HG02885 (cell line): ENCODE data around the gene OPCML.

Experiments
- ATAC-seq: cut with Tn5 transposase; IDR thresholded peaks from one replicate; pipeline ENCODE4 v1.9.1; 2021; ENCODE audit warnings: mild to moderate bottlenecking; ENCODE audit not compliant: unreplicated experiment, poor library complexity

The OPCML gene

DNA sequence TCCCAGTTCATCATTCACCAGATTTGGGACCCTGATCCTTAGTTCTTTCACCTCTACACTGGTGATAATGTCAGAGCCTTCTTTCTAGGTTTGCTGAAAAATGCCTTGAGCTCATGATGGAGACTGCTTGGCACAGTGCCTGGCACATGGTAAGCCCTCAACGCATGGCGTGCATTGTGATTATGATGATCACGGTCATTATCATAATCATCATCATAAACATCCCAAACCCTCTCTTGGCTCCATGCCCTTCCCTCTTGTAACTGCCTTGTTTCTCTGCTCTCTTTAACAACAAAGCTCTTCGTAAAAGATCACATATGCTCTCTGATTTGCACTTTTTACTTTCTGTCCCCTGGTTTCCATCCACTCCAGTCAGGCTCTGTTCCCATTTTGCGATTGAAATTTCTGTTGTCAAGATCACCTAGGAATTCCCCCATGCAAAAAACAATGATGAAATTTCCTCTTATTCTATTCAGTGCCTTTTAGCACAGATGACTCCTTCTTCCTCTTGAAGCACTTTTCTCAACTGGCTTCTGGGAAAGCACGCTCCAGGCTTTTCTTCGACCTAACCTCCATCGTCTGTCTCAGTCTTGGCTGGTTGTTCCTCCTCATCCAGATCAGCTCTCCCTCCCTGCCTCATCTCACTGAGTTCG lies 479.1 kb downstream of the OPCML start:
- no peak for ATAC-seq

GRCh38 chr11:133052537-133052936 lies 479.8 kb downstream of the OPCML start:
- ATAC-seq = no peak

- no peak for ATAC-seq
Observed at GRCh38 chr11:133049244-133050019, 482.9 kb downstream of the OPCML start.

DNA sequence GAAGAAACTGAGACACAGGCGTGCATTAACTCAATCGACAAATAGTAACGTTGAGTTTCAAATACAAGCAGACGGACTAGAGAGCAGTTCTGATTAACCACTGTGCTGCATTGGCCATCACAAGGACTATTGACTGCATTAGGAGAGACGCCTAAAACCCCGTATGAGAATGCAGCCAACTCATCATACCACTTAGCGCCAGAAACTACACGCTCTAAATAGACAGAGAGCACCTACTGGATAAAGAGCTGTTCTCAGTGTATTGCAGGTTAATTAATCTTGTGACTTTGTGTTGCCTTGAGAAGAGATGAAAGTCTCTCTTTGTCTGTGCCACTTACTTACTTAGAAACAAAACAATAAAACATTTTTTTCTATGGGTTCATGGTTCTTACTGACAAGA lies 484.0 kb downstream of the OPCML start:
- ATAC-seq = no peak

DNA sequence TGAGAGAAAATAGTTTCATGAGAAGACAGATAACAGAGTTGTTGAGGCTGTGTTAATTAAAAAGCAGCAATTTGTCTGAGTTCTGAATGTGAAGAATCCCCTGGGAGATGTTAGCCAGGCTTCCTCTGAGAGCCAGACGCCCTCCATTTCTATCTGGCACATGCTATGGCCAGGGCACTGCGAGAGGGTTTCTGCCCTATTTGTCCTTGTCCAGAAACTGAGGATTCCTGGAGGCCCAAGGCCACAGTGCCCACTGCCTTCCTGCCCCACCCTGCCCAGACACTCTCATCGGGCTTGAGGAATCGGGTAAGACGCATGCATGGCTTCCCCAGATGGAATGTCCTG lies 484.6 kb downstream of the OPCML start:
- ATAC-seq = no peak

- no peak for ATAC-seq
Observed at GRCh38 chr11:133047036-133047770, 485.1 kb downstream of the OPCML start.

DNA sequence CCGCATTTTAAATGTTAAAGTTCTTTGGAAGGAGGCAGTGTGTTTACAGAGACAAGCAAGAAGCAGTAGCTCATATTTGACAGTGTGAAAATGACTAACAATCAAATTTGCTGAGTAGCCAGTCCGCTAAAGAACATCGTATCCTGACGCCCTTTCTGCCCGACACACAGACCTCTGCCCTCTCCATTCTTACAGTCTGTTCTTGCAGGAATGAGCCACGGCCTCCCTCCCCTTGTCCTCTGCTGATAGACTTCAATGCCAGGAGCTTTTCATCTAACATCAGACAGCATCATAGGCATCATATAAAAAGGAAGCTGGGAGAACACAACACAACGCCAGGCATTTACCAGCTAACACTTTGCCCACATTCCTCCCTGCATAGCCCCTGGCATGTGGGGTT lies 486.0 kb downstream of the OPCML start:
- no peak for ATAC-seq

GRCh38 chr11:133041928-133042882 lies 490.1 kb downstream of the OPCML start:
- ATAC-seq = no peak

- no peak for ATAC-seq
Observed at GRCh38 chr11:133041181-133041580, 491.1 kb downstream of the OPCML start.

GRCh38 chr11:133040289-133040900 lies 491.9 kb downstream of the OPCML start:
- ATAC-seq = no peak

DNA sequence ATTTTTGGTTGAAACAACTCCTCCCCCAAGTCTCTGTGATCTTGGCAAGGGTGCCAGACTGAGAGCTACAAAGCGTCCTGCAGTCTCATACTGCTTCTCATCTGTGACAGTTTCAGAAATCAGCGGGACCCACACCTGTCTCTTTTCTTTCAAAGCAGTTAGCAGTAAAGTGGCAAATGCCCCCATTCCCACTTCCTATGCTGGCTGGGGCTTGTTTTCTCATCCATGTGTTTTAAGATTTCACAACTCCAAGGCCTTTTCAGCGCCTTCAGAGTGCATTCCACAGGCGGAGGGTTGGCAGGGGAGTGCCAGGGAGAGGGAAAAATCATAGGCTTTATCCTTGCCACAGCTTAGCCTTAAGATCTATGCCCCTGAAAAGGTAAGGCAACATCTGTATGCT lies 493.5 kb downstream of the OPCML start:
- ATAC-seq = no peak

DNA sequence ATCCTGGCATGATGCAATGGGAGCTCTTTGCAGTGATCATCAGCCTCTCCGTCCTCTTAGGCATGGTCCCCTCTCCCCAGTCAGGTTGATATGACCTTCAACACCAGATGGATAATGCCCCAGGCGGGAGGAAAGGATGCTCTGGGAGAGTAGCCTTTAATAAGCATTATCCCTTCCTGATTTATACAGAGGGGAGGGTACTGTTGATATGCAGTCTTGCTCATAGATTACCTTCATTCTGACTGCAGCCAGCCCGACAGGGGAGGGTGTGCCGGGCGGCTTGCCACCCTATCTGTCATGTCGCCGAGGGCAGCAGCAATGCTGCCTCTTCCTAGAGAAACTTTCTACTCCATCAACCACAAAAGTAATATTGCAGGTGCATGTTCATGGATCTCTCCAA lies 497.4 kb downstream of the OPCML start:
- no peak for ATAC-seq

DNA sequence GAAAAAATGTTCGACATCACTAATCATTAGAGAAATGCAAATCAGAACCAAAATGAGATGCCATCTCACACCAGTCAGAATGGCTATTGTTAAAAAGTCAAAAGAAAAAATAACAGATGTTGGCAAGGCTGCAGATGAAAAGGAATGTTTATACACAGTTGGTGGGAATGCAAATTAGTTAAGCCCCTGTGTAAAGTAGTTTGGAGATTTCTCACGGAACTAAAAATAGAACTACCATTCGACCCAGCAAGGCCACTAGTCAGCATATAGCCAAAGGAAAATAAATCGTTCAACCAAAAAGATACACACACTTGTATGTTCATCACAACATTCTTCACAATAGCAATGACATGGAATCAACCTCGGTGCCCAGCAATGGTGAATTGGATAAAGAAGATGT lies 503.2 kb downstream of the OPCML start:
- no peak for ATAC-seq

- no peak for ATAC-seq
Observed at GRCh38 chr11:133026952-133027351, 505.3 kb downstream of the OPCML start.

GRCh38 chr11:133024301-133024700 lies 508.0 kb downstream of the OPCML start:
- ATAC-seq = no peak

DNA sequence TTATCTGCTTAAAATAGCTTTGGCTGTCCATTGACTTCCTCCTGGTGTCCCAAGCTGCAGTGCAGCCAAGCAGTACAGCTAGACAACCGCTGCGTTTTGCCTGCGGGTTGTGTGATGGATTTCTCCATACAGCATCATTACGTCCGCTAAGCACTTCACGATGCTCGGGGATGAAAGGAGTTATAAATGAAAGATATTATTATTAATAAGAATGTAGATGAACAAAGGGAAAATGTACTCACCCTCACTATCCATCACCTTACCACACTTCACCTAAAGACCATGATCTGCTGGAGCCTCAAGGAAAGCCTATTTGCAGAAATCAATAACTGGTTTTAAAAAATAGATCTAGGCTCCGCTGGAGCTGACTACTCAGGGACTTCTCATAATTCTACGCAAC lies 509.1 kb downstream of the OPCML start:
- no peak for ATAC-seq

DNA sequence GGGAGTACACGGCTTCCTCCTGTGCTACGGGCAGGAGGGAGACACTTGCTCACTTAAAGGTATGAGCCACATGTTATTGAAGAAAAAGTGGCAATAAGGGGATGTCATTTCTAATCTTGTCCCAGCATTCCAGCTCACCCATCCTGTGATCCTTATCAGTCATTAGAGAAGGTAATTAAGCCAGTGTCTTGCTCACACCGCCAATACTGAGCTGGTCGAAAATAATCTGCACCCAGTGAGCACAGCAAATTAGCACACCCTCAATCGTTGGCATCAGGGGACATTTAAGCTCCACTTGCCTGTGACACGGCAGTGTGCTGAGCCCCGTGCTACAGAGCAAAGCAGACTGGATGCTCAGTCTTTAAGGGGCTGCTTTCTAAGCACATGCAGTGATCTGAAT lies 510.7 kb downstream of the OPCML start:
- no peak for ATAC-seq

GRCh38 chr11:133020372-133020714 lies 512.0 kb downstream of the OPCML start:
- ATAC-seq = no peak

DNA sequence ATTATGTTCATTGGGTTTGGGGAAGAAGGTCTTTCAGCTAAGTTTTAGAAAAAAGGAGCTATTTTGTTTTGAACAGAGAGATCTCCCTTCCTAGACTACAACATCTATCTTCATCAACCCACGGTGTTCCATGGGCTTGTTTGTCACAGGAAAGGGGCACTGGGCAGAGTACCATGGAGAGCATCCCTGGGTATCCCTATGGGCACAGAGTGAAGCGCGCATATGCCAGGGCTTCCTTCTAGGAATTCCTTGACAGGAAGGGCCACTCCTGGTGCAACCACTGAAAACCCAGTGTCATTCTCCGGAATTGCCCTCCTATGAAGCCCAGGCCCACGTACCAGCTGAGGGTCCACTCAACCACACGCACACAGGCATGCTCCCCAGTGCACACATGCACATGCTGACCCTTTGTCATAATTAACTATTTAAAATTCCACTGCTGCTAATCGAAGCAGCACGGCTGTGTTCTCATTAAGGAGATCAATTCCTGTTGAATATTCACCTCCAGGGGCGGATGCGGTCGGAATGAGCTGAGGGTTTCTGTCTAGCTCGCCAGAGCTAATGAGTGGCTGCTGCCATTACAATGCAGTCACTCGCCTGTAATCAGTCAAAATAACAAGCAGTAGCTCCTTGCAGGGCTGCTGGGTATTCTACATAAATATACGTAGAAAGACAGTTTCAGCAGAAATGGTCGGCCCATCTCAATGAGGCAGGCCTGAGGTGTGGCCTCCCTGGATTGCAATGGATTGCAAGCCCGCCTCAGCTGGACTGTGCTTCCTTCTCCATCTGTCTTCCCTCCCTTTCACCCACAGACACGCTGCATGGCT lies 512.5 kb downstream of the OPCML start:
- ATAC-seq = no peak
